K562 (cell line): ENCODE measurements around the gene ROBO1. TPM values are rescaled to one million over a fixed set of nuclear protein-coding genes. Genes with fewer than 3 reads are reported as not detected.

ENCODE experiments used
- ATAC-seq: fragments of 200-7000 bp; cut with Tn5 transposase; 3 replicates; pipeline ENCODE4 v1.9.1; 2020; ENCODE audit warnings: moderate library complexity
- BruUV-seq: library from RNA; stranded (reverse); fragments of 400-500 nt; replicated peaks from 2 replicates; lab custom pipeline; 2021; lab: Mats Ljungman, UMichigan
- CTCF ChIA-PET: fragments of 300-600 bp; formaldehyde crosslinking; extraction: SDS; loops from one replicate; lab custom pipeline; 2021; ENCODE audit warnings: low intra/inter-chr PET ratio; lab: Yijun Ruan, JAX
- POLR2A ChIA-PET: fragments of 300-600, 350-650 bp; sonication (Branson Sonifier 250); formaldehyde crosslinking; extraction: SDS; loops from one replicate; lab custom pipeline; 2021; ENCODE audit warnings: antibody characterized with exemption, inconsistent platforms; lab: Yijun Ruan, JAX
- DNase-seq, 4 experiments: peaks; one replicate each; pipeline versions ENCODE4 v3.0.0 to v3.0.0-alpha.2; 2011 to 2018; ENCODE audit warnings: low spot score in 3 of 4, mixed read lengths in 3 of 4; ENCODE audit errors: extremely low read depth in 1 of 4
- FAIRE-seq: peaks from 2 replicates; lab custom pipeline; 2011; peaks lifted over from hg19 to GRCh38; lab: Jason Lieb, UNC
- H2AFZ ChIP-seq: 2 replicates; pipeline ENCODE4 v1.6.0; 2011; ENCODE audit warnings: low read depth, low read length, control low read depth, inconsistent platforms
- H3K27ac ChIP-seq: fragments of 200-600 bp; 3 replicates; pipeline ENCODE4 v1.8.0; 2011; ENCODE audit warnings: low read depth, mild to moderate bottlenecking, control low read depth, inconsistent platforms, low read length, moderate library complexity, mixed read lengths; ENCODE audit errors: extremely low read depth
- H3K27me3 ChIP-seq, 2 experiments: fragments of 300-600 bp in 1 of 2; 2 replicates in 1 of 2; 3 replicates in 1 of 2; pipeline versions ENCODE4 v1.6.0 to v1.8.0; 2011; ENCODE audit warnings: inconsistent platforms in 2 of 2, low read length in 2 of 2, mild to moderate bottlenecking in 1 of 2, mixed read lengths in 1 of 2, moderate library complexity in 1 of 2; ENCODE audit not compliant: control insufficient read depth in 2 of 2, insufficient read depth in 2 of 2
- H3K36me3 ChIP-seq: fragments of 300-600 bp; 3 replicates; pipeline ENCODE4 v1.8.0; 2011; ENCODE audit warnings: mild to moderate bottlenecking, low read length, inconsistent platforms; ENCODE audit not compliant: control insufficient read depth, insufficient read depth
- H3K4me1 ChIP-seq, 2 experiments: fragments of 200-600 bp in 1 of 2; replicated peaks in 1 of 2; 2 replicates in 1 of 2; 3 replicates in 1 of 2; pipeline versions ENCODE4 v1.5.1 to v1.8.0; 2011; ENCODE audit warnings: inconsistent platforms in 2 of 2, low read length in 2 of 2, mild to moderate bottlenecking in 1 of 2, mixed read lengths in 1 of 2, moderate library complexity in 1 of 2; ENCODE audit not compliant: control insufficient read depth in 2 of 2, insufficient read depth in 2 of 2
- H3K4me2 ChIP-seq: 2 replicates; pipeline ENCODE4 v1.6.1; 2011; ENCODE audit warnings: low read length, control low read depth, inconsistent platforms, mixed read lengths; ENCODE audit not compliant: insufficient read depth
- H3K4me3 ChIP-seq: fragments of 200-600 bp; sonication (generic), shearing (Covaris generic); 2 replicates; pipeline ENCODE4 v1.5.1; 2016; ENCODE audit warnings: control low read depth, inconsistent platforms
- H3K79me2 ChIP-seq: fragments of 200-600 bp; 3 replicates; pipeline ENCODE4 v1.8.0; 2011; ENCODE audit warnings: low read length, inconsistent platforms; ENCODE audit not compliant: control insufficient read depth, insufficient read depth
- H3K9ac ChIP-seq, 2 experiments: 2 replicates each; pipeline versions ENCODE4 v1.6.0 to v1.6.1; 2011; ENCODE audit warnings: low read depth in 2 of 2, low read length in 2 of 2, control low read depth in 1 of 2, inconsistent platforms in 1 of 2, mild to moderate bottlenecking in 1 of 2, mixed read lengths in 1 of 2; ENCODE audit not compliant: insufficient read depth in 1 of 2
- H3K9me1 ChIP-seq: one replicate; pipeline ENCODE4 v1.6.0; 2011; ENCODE audit warnings: inconsistent platforms, mild to moderate bottlenecking, low read length, moderate library complexity; ENCODE audit not compliant: control insufficient read depth, insufficient read depth
- H3K9me3 ChIP-seq: replicated peaks from 2 replicates; pipeline ENCODE4 v1.5.1; 2011; ENCODE audit warnings: low read depth, low read length, inconsistent platforms; ENCODE audit not compliant: control insufficient read depth, insufficient read depth
- H4K20me1 ChIP-seq: replicated peaks from 2 replicates; pipeline ENCODE4 v1.6.1; 2011; ENCODE audit warnings: low read length, inconsistent platforms, mixed read lengths; ENCODE audit not compliant: control insufficient read depth, insufficient read depth
- BCOR ChIP-seq: fragments of 450-650 bp; IDR thresholded peaks from 2 replicates; pipeline ENCODE4 v1.6.1; 2016
- CBX8 ChIP-seq: fragments of 200-600 bp; sonication (generic); IDR thresholded peaks from 2 replicates; pipeline ENCODE4 v1.6.1; 2012; ENCODE audit warnings: borderline replicate concordance, mixed run types, low read depth, mild to moderate bottlenecking, moderate library complexity, mixed read lengths, low read length, control low read depth, inconsistent platforms; ENCODE audit not compliant: poor library complexity, severe bottlenecking; ENCODE audit errors: extremely low read depth
- FOXP1 ChIP-seq: sonication (generic); formaldehyde crosslinking; IDR thresholded peaks from 2 replicates; pipeline ENCODE4 v1.8.0; 2022; ENCODE audit warnings: mild to moderate bottlenecking, missing genetic modification reagents
- RBM22 ChIP-seq: fragments of 200-400 bp; formaldehyde crosslinking; IDR thresholded peaks from 2 replicates; pipeline ENCODE4 v1.6.1; 2018; ENCODE audit warnings: low read length, low read depth; ENCODE audit not compliant: poor library complexity, severe bottlenecking
- RCOR1 ChIP-seq, 2 experiments: IDR thresholded peaks; 2 replicates each; pipeline ENCODE4 v1.6.1; 2012; ENCODE audit warnings: low read depth in 2 of 2, low read length in 2 of 2, borderline replicate concordance in 1 of 2, improper control_type of control experiment in 1 of 2
- ZBTB43 ChIP-seq: sonication (generic); formaldehyde crosslinking; IDR thresholded peaks from 2 replicates; pipeline ENCODE4 v1.8.0; 2023; ENCODE audit warnings: mild to moderate bottlenecking, missing genetic modification reagents
- ZNF174 ChIP-seq: fragments of 250-450 bp; sonication (Bioruptor Pico); IDR thresholded peaks from 2 replicates; pipeline ENCODE4 v1.4.0; 2020; ENCODE audit warnings: mild to moderate bottlenecking
- ZNF224 ChIP-seq: sonication (generic); formaldehyde crosslinking; IDR thresholded peaks from 2 replicates; pipeline ENCODE4 v1.8.0; 2022; ENCODE audit warnings: mild to moderate bottlenecking, missing genetic modification reagents
- ZNF57 ChIP-seq: fragments of 450-650 bp; formaldehyde crosslinking; IDR thresholded peaks from 2 replicates; pipeline ENCODE4 v1.4.0; 2020; ENCODE audit warnings: mild to moderate bottlenecking, moderate library complexity
- WGBS: fragments of 100-300 bp; shearing (Covaris generic); methylation state at CpG from one replicate; pipeline ENCODE4 v1.1.6; 2016; ENCODE audit warnings: low coverage, mixed read lengths; ENCODE audit not compliant: insufficient coverage; ENCODE audit errors: missing lambda C conversion rate; 5-methylcytosine and 5-hydroxymethylcytosine counted together
- in situ Hi-C: fragments of 300-500 bp; cut with MboI; formaldehyde crosslinking; loops from 4 replicates; pipeline ENCODE4 v1.15.0; 2018; ENCODE audit warnings: inconsistent platforms, mixed read lengths
- intact Hi-C: fragments of 100-400 bp; cut with micrococcal nuclease; formaldehyde crosslinking; loops from 2 replicates; pipeline ENCODE4 v1.14.2; 2022
- polyA plus RNA-seq, 8 experiments: library from polyadenylated mRNA; depleted of rRNA in 4 of 8; stranded (reverse) in 5 of 8; unstranded in 3 of 8; fragments of >200 nt; fragmentation: Nextera tagmentation in 2 of 8; fragmentation: Illumina TruSeq in 1 of 8; extraction: Ambion mirVana in 2 of 8; extraction: Trizol in 1 of 8; gene quantifications; 2 replicates each; pipeline versions ENCODE4 v1.2.1 to v1.2.3, GENCODE V29; 2011 to 2014; ENCODE audit warnings: inconsistent platforms in 1 of 8, missing spikeins in 1 of 8
- total RNA-seq, 7 experiments: library from RNA; depleted of rRNA in 6 of 7; stranded (reverse); fragments of >200 nt in 6 of 7; fragmentation: Illumina TruSeq in 2 of 7; extraction: Trizol in 2 of 7; gene quantifications; 2 replicates each; pipeline versions ENCODE4 v1.2.1 to v1.2.3, GENCODE V29; 2011 to 2021; ENCODE audit warnings: low replicate concordance in 1 of 7

The ROBO1 gene
- total and polyA plus RNA-seq, 9 of the 15 experiments (the other 6 are each of a cell fraction or from before 2014, with no cell fraction given), result 0.01 to 0.53 (median 0.17) TPM; not detected in 5

- no peak for ATAC-seq
- FAIRE-seq, result no peak
Observed at GRCh38 chr3:78588906-78589621, 1178.7 kb downstream of the ROBO1 start.

More at GRCh38 chr3:78588906-78589621, 1178.7 kb downstream of the ROBO1 start:
- no peaks in the 10 kb centered on the region for H3K9me3 ChIP-seq
- no peak overlapping the region for H3K27ac ChIP-seq
- in situ Hi-C loops (no loop called here), intact Hi-C loops (no loop called here)
- H3K4me3 ChIP-seq, result no peak overlapping the region
- H3K4me2 ChIP-seq, result no peak overlapping the region
- no peaks in the 10 kb centered on the region for H3K79me2 ChIP-seq
- H3K9me1 ChIP-seq, result no peaks in the 10 kb centered on the region
- WGBS, result 8% methylated on average over 3 of the region's 3 CpGs
- no peak for TF ChIP-seq RCOR1 (IDR thresholded peaks at IDR 0.05; ENCODE audit: borderline replicate concordance in 1 of 2, low read depth in 2 of 2, low read length in 2 of 2)
- TF ChIP-seq RBM22, result no peak
- TF ChIP-seq BCOR, result no peak
- no peak for TF ChIP-seq CBX8
- TF ChIP-seq ZNF57 (CRISPR knock-in tag), result no peak
- no peak for TF ChIP-seq ZBTB43 (CRISPR knock-in tag)
- no peak for TF ChIP-seq FOXP1 (CRISPR knock-in tag)
- no peak for TF ChIP-seq ZNF224 (CRISPR knock-in tag)
- no peak for TF ChIP-seq ZNF174
- H3K27me3 ChIP-seq, result no peaks in the 10 kb centered on the region
- BruUV-seq, result no TSS peak
- no peaks in the 10 kb centered on the region for H3K36me3 ChIP-seq
- H4K20me1 ChIP-seq, result no peaks in the 10 kb centered on the region
- CTCF ChIA-PET, result no interaction called here
- POLR2A ChIA-PET, result no interaction called here
- no peak for DNase-seq
- no peak overlapping the region for H2AFZ ChIP-seq
- no peak overlapping the region for H3K9ac ChIP-seq
- no peaks in the 10 kb centered on the region for H3K4me1 ChIP-seq
